HepG2 (cell line): Measurements from ENCODE around the gene ASH1L. TPM values are rescaled to one million over a fixed set of nuclear protein-coding genes. Genes with fewer than 3 reads are reported as not detected.

Source experiments
- BHLHE40 ChIP-seq: IDR thresholded peaks from 2 replicates; pipeline ENCODE4 v1.6.1; 2011; ENCODE audit warnings: low read length, improper control_type of control experiment
- CHD2 ChIP-seq: IDR thresholded peaks from 2 replicates; pipeline ENCODE4 v1.6.1; 2011; ENCODE audit warnings: low read depth, low read length, improper control_type of control experiment
- ELF3 ChIP-seq: IDR thresholded peaks from 2 replicates; pipeline ENCODE4 v1.6.1; 2016; ENCODE audit warnings: missing genetic modification reagents, missing compliant biosample characterization
- EP300 ChIP-seq, 3 experiments: sonication (generic) in 1 of 3; formaldehyde crosslinking in 1 of 3; IDR thresholded peaks; 2 replicates each; pipeline versions ENCODE4 v1.5.1 to v1.6.1; 2011 to 2020; ENCODE audit warnings: low read depth in 2 of 3, low read length in 2 of 3, borderline replicate concordance in 1 of 3, improper control_type of control experiment in 1 of 3, mild to moderate bottlenecking in 1 of 3, missing genetic modification reagents in 1 of 3, moderate library complexity in 1 of 3
- GABPB1 ChIP-seq: IDR thresholded peaks from 2 replicates; pipeline ENCODE4 v1.6.1; 2016; ENCODE audit warnings: mild to moderate bottlenecking, missing genetic modification reagents, moderate library complexity, missing compliant biosample characterization
- GATAD2A ChIP-seq: IDR thresholded peaks from 2 replicates; pipeline ENCODE4 v1.6.1; 2016
- HOXD1 ChIP-seq: sonication (generic); formaldehyde crosslinking; IDR thresholded peaks from 2 replicates; pipeline ENCODE4 v1.5.0; 2020; ENCODE audit warnings: missing genetic modification reagents
- NR2F6 ChIP-seq, 2 experiments: IDR thresholded peaks; 2 replicates each; pipeline ENCODE4 v1.6.1; 2016; ENCODE audit warnings: antibody characterized with exemption in 1 of 2, mild to moderate bottlenecking in 1 of 2
- PAXIP1 ChIP-seq: sonication (generic); formaldehyde crosslinking; conservative IDR thresholded peaks from 2 replicates; pipeline ENCODE4 v1.4.0; 2020; ENCODE audit warnings: mild to moderate bottlenecking, missing genetic modification reagents, moderate library complexity
- PHF5A ChIP-seq: IDR thresholded peaks from one replicate; pipeline ENCODE4 v1.6.1; 2018; ENCODE audit warnings: low read depth, missing genetic modification reagents; ENCODE audit not compliant: unreplicated experiment
- POLR2A ChIP-seq, 2 experiments: IDR thresholded peaks; 2 replicates each; pipeline ENCODE4 v1.6.1; 2011; ENCODE audit warnings: low read depth in 2 of 2, low read length in 2 of 2, mild to moderate bottlenecking in 1 of 2, moderate library complexity in 1 of 2; ENCODE audit not compliant: insufficient read depth in 1 of 2
- RBFOX2 ChIP-seq: fragments of 200-400 bp; formaldehyde crosslinking; IDR thresholded peaks from 2 replicates; pipeline ENCODE4 v1.6.1; 2017; ENCODE audit warnings: low read depth, mild to moderate bottlenecking, low read length
- SP140L ChIP-seq: sonication (generic); formaldehyde crosslinking; IDR thresholded peaks from 2 replicates; pipeline ENCODE4 v1.4.0; 2020; ENCODE audit warnings: missing genetic modification reagents, borderline replicate concordance
- ZBTB1 ChIP-seq: sonication (generic); formaldehyde crosslinking; IDR thresholded peaks from 2 replicates; pipeline ENCODE4 v1.4.0; 2020; ENCODE audit warnings: missing genetic modification reagents, borderline replicate concordance
- ZNF160 ChIP-seq: sonication (generic); formaldehyde crosslinking; IDR thresholded peaks from 2 replicates; pipeline ENCODE4 v1.8.0; 2022; ENCODE audit warnings: mild to moderate bottlenecking, inconsistent platforms, missing genetic modification reagents
- ZNF251 ChIP-seq: sonication (generic); formaldehyde crosslinking; IDR thresholded peaks from 2 replicates; pipeline ENCODE4 v1.9.0; 2021; ENCODE audit warnings: mild to moderate bottlenecking, missing genetic modification reagents
- ZNF274 ChIP-seq: sonication (generic); formaldehyde crosslinking; IDR thresholded peaks from 2 replicates; pipeline ENCODE4 v1.5.1; 2020; ENCODE audit warnings: mild to moderate bottlenecking, missing genetic modification reagents
- ZNF367 ChIP-seq: sonication (generic); formaldehyde crosslinking; IDR thresholded peaks from 2 replicates; pipeline ENCODE4 v1.4.0; 2020; ENCODE audit warnings: missing genetic modification reagents, borderline replicate concordance
- ZNF709 ChIP-seq: sonication (generic); formaldehyde crosslinking; IDR thresholded peaks from 2 replicates; pipeline ENCODE4 v1.5.0; 2020; ENCODE audit warnings: mild to moderate bottlenecking, missing genetic modification reagents
- ZNF772 ChIP-seq: sonication (generic); formaldehyde crosslinking; IDR thresholded peaks from 2 replicates; pipeline ENCODE4 v1.5.0; 2020; ENCODE audit warnings: mild to moderate bottlenecking, missing genetic modification reagents
- ZNF816 ChIP-seq: sonication (generic); formaldehyde crosslinking; IDR thresholded peaks from 2 replicates; pipeline ENCODE4 v1.8.0; 2022; ENCODE audit warnings: missing genetic modification reagents, mild to moderate bottlenecking, borderline replicate concordance
- polyA plus RNA-seq, 8 experiments: library from polyadenylated mRNA; depleted of rRNA in 3 of 8; stranded (reverse) in 7 of 8; unstranded in 1 of 8; fragments of >200 nt; fragmentation: Illumina TruSeq in 4 of 8; extraction: Trizol in 4 of 8; gene quantifications; 2 replicates each; pipeline versions ENCODE4 v1.2.1 to v1.2.3, GENCODE V29; 2011 to 2016; ENCODE audit warnings: low read depth in 4 of 8, missing spikeins in 1 of 8, mixed read lengths in 1 of 8; ENCODE audit not compliant: insufficient read depth in 1 of 8
- total RNA-seq, 5 experiments: library from RNA; depleted of rRNA; stranded (reverse); fragments of >200 nt; fragmentation: Illumina TruSeq; extraction: Trizol; gene quantifications; 2 replicates each; pipeline ENCODE4 v1.2.3, GENCODE V29; 2016; ENCODE audit warnings: low read depth in 1 of 5
- TF ChIP-seq, protein P1 (sequence below): sonication (generic); formaldehyde crosslinking; IDR thresholded peaks from 2 replicates; pipeline ENCODE4 v1.4.0; 2020; ENCODE audit warnings: missing genetic modification reagents, mild to moderate bottlenecking, borderline replicate concordance
- TF ChIP-seq, protein P2 (sequence below): sonication (generic); formaldehyde crosslinking; IDR thresholded peaks from 2 replicates; pipeline ENCODE4 v1.8.0; 2022; ENCODE audit warnings: mild to moderate bottlenecking, missing genetic modification reagents; ENCODE audit not compliant: insufficient replicate concordance

The ASH1L gene
- total and polyA plus RNA-seq, 2 of the 13 experiments (the other 11 are each of a cell fraction or from before 2014, with no cell fraction given): 10.2 to 15.3 TPM

DNA sequence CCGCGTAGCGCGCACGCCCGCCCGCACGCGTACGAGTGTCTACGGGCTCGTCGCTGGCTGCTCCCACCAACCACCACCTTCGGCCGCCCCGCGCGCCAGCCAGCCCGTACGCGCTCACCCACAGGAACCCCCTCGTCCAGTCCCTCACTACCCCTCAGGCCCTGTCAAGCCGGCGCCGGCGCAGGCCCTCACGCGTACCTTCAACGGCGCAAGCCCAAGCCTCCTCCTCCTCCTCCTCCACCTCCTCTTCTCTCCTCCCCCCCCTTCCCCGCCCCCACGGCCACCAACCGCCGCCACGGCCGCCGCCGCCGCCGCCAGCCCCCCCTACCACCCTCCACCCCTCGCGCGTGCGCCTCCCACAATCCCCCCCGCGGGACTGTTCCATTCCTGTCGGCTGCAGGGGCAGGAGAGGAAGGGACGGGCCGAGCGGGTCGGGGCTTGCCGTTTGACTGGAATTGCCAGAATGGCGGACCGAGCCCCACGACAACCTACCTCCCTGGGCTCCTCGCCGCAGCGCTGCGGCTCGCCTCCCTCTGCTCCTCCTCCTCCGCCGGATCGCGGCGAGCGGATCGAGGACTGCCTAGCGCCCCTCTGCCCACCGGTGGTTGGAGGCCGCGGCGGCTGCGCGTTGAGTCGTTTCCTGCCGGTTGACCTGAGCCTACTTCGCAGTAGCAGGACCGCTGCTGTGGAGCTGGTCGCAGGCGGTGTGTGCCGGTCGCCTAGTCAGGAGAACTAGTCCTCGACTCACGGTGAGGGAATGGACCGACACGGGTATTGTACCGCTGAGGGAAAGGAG, at the start of gene ASH1L (continued):
- TF ChIP-seq, protein P1, sequence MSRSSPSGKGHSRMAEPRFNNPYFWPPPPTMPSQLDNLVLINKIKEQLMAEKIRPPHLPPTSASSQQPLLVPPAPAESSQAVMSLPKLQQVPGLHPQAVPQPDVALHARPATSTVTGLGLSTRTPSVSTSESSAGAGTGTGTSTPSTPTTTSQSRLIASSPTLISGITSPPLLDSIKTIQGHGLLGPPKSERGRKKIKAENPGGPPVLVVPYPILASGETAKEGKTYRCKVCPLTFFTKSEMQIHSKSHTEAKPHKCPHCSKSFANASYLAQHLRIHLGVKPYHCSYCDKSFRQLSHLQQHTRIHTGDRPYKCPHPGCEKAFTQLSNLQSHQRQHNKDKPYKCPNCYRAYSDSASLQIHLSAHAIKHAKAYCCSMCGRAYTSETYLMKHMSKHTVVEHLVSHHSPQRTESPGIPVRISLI (CRISPR knock-in tag): no peak
- TF ChIP-seq GATAD2A (CRISPR knock-in tag) (0 out of 2 replicates have a peak, but pooled peaks have one; percentile 8), EP300 (IDR thresholded peaks at IDR 0.05; ENCODE audit: low read depth in 2 of 2, low read length in 2 of 2) (no peak), EP300 (CRISPR knock-in tag; IDR thresholded peaks at IDR 0.05; ENCODE audit: borderline replicate concordance) (no peak), SP140L (CRISPR knock-in tag) (no peak), BHLHE40 (peak; percentile 91; the same call in 1 of the 2 replicates), ZNF251 (no peak), POLR2A (IDR thresholded peaks at IDR 0.05; ENCODE audit: insufficient read depth in 1 of 2, low read depth in 2 of 2, low read length in 2 of 2) (peak; percentile 95 to 96), ELF3 (CRISPR knock-in tag) (peak; percentile 67; the same call in 1 of the 2 replicates), RBFOX2 (peak; percentile 77), PAXIP1 (CRISPR knock-in tag) (no peak), ZNF772 (CRISPR knock-in tag) (peak; percentile 65; the same call in 1 of the 2 replicates), ZNF160 (CRISPR knock-in tag) (peak; percentile 46; the same call in 1 of the 2 replicates), NR2F6 (IDR thresholded peaks at IDR 0.05) (no peak), NR2F6 (CRISPR knock-in tag; IDR thresholded peaks at IDR 0.05) (peak; percentile 57), GABPB1 (CRISPR knock-in tag) (peak; percentile 91), PHF5A (CRISPR knock-in tag) (peak; percentile 55), ZNF709 (CRISPR knock-in tag) (peak; percentile 24; the same call in 1 of the 2 replicates), HOXD1 (CRISPR knock-in tag) (no peak; the same call in 1 of the 2 replicates), ZBTB1 (CRISPR knock-in tag) (no peak), ZNF367 (CRISPR knock-in tag) (no peak), ZNF274 (CRISPR knock-in tag) (peak; percentile 37; the same call in 1 of the 2 replicates), CHD2 (no peak), ZNF816 (CRISPR knock-in tag) (peak; percentile 82; the same call in 1 of the 2 replicates)
- TF ChIP-seq, protein P2, sequence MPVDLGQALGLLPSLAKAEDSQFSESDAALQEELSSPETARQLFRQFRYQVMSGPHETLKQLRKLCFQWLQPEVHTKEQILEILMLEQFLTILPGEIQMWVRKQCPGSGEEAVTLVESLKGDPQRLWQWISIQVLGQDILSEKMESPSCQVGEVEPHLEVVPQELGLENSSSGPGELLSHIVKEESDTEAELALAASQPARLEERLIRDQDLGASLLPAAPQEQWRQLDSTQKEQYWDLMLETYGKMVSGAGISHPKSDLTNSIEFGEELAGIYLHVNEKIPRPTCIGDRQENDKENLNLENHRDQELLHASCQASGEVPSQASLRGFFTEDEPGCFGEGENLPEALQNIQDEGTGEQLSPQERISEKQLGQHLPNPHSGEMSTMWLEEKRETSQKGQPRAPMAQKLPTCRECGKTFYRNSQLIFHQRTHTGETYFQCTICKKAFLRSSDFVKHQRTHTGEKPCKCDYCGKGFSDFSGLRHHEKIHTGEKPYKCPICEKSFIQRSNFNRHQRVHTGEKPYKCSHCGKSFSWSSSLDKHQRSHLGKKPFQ: peak; percentile 82
